Hair follicle dermal papilla cell (primary cell): ENCODE measurements around the gene COL1A2. TPM values are rescaled to one million over a fixed set of nuclear protein-coding genes. Genes with fewer than 3 reads are reported as not detected.

Experiments
- total RNA-seq: library from RNA; depleted of rRNA; stranded (reverse); fragments of >200 nt; gene quantifications from 2 replicates; pipeline ENCODE4 v1.2.3, GENCODE V29; 2012

Gene COL1A2
- 7,182 and 10,219 TPM in 2 replicates for total RNA-seq

GRCh38 chr7:94394437-94395140 is at the start of gene COL1A2:
COL1A2 (plus strand) TSS chr7:94394895; CDS start chr7:94395032, 137 bp downstream.

Other genes starting within 250 kb of the COL1A2 start
- gene CASD1, start 114.9 kb downstream of the COL1A2 start, total RNA-seq = 14.6 and 18.5 TPM in 2 replicates